NCI-H526 (cell line): ENCODE measurements around the gene NELFE.
"Not testable (repeated sequence)": the region's sequence is repeated elsewhere in the genome, so short reads cannot be mapped to it uniquely, and the experiment has no call there.

ENCODE experiments used
- DNase-seq, 2 experiments: peaks; one replicate each; lab custom pipeline; 2025; lab: John Stamatoyannopoulos, UW

NELFE gene

DNA sequence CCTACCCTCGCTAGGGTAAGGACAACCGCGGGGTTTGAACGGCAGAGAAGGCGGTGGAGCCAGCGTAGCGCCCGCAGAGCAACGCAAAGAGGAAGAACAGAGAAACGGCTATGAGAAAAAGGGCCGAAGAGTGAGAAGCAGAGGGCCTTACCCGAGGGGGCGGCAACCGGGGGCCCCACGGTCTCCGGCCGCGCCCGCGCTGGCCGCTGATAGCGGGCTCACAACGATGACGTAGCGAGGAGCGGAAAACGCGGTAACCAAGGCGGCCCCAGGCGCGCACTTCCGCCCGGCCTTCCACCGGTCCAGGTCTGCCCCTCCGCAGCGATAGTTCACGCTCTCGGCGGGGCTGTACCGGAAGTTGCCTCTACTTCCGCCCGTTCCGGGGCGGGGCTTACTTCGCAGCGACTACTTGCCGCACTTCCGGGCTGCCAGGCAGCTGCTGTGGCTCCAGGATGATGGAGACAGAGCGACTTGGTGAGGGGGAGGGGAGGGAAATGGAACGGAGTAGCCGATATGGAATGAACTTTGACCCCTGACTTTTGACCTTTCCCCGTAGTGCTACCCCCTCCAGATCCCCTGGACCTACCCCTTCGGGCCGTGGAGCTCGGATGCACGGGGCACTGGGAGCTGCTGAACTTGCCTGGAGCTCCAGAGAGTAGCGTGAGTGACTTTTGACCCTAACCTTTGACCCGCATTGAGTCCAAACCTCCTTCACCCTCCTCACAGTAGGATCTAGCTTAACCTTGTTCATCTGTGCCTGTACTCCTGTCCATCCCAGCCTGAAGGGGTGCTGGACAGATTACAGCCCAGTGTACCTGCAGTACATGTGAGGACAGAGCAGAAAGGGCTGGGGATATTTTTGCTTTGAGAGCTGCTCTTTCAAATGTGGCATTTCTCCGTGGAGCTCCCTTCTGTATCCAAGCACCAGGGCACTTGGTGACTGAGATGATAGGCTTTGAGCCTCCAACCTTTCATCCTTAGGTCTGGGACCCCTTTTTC, at the start of gene NELFE, which contains the start of gene SKIC2:
Gene NELFE (minus strand): TSS at position 231 of the 999 bp plus-strand sequence. CDS start 525 bp downstream, outside the sequence.
Gene SKIC2 (plus strand): TSS at position 435 of the 999 bp plus-strand sequence. CDS start 18 bp downstream, at position 453.
- peak; percentile 93 to 98 for DNase-seq

DNA sequence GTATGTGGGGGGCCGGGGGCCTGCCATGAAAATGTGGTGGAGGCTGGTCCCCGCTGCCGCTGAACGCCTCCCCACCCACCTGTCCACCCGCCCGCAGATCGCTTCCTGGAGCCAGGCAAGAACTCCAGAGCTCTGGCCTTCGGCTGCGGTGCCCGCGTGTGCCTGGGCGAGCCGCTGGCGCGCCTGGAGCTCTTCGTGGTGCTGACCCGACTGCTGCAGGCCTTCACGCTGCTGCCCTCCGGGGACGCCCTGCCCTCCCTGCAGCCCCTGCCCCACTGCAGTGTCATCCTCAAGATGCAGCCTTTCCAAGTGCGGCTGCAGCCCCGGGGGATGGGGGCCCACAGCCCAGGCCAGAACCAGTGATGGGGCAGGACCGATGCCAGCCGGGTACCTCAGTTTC, 49.3 kb upstream of the NELFE start:
- DNase-seq = not testable (repeated sequence)

GRCh38 chr6:32007086-32007485, 48.3 kb upstream of the NELFE start:
- not testable (repeated sequence) for DNase-seq

GRCh38 chr6:32005991-32006529, 47.3 kb upstream of the NELFE start:
- not testable (repeated sequence) for DNase-seq

GRCh38 chr6:32005538-32005880, 46.7 kb upstream of the NELFE start:
- not testable (repeated sequence) for DNase-seq

DNA sequence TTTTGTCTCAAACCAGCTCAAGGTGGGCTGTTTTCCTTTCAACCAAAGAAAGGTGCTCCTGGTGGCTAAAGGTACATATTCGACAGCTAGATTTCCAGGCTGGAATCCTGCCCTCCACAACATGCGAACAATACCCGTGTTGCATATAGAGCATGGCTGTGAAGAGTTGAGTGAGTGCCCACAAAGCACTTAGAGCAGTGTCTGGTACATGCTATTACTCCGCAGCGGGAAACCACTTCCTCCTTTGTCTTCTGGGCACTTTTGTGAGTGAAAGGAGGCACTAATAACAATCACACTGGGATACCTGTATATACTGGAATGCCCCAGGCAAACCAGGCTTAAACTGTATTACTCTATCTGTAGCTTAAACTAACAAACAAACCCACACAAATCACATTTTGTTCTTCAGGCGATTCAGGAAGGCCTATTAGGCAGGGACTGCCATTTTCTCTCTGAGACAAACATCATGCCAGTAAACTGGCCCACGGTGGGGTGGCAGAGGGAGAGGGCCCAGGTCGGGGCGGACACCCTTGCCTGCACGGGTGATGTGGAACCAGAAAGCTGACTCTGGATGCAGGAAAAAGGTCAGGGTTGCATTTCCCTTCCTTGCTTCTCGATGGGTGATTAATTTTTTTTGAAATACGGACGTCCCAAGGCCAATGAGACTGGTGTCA, 46.2 kb upstream of the NELFE start:
- not testable (repeated sequence) for DNase-seq

GRCh38 chr6:32004393-32004792, 45.6 kb upstream of the NELFE start:
- DNase-seq = not testable (repeated sequence)

- not testable (repeated sequence) for DNase-seq
These were observed 44.5 kb upstream of the NELFE start for GRCh38 chr6:32003301-32003700.

DNA sequence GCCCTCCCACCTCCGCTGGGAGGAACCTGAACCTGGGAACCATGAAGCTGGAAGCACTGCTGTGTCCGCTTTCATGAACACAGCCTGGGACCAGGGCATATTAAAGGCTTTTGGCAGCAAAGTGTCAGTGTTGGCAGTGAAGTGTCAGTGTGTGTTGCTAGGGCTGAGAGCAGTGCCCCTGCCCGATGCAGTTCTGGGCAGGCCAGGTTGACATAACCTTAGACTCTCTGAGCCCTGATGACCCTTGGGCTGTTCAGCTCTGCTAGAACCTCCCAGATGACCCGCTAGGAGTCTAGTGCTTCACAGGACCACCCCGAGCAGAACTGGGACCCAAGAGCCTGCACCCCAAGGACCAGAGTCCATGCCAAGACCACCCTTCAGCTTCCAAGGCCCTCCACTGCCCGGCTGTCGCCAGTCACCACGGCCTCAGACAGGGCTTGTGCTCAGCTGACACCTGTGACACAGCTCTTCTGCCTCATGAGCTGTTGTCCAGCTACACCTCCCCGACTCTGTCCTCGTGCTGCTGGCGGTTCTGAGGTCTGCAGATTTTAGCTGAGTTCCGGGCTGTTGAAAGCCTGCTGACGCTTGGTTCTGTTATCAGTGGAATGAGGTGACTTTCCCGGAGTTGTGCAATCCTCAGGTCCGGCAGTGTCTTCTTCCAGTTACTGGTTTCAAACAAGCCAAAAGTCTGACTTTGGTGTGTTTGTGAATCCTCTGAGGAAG, 43.9 kb upstream of the NELFE start:
- DNase-seq = not testable (repeated sequence)

GRCh38 chr6:31996385-31996784, 37.6 kb upstream of the NELFE start:
- DNase-seq = not testable (repeated sequence)

DNA sequence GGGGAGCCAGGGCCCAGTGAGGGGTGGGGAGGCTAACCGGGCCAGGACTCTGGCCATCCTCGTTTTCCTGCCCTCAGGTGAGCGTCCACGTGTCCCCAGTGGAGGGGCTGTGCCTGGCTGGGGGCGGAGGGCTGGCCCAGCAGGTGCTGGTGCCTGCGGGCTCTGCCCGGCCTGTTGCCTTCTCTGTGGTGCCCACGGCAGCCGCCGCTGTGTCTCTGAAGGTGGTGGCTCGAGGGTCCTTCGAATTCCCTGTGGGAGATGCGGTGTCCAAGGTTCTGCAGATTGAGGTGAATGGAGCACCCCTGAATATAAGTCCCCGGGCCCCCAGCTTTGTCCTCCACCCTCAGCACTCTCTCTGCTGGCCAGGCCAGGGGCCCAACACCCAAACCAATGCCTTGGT, 35.6 kb upstream of the NELFE start:
- DNase-seq = not testable (repeated sequence)

GRCh38 chr6:31989363-31989762, 30.6 kb upstream of the NELFE start:
- DNase-seq = not testable (repeated sequence)

GRCh38 chr6:31981744-31982143, 23.0 kb upstream of the NELFE start, which contains the start of gene C4A:
TSS of gene C4A (plus strand) at chr6:31982057. CDS start at chr6:31982108, 51 bp downstream.
- not testable (repeated sequence) for DNase-seq

GRCh38 chr6:31980998-31981397, 22.2 kb upstream of the NELFE start:
- DNase-seq = not testable (repeated sequence)

- not testable (repeated sequence) for DNase-seq
These were observed 21.6 kb upstream of the NELFE start for GRCh38 chr6:31980195-31980876.

DNA sequence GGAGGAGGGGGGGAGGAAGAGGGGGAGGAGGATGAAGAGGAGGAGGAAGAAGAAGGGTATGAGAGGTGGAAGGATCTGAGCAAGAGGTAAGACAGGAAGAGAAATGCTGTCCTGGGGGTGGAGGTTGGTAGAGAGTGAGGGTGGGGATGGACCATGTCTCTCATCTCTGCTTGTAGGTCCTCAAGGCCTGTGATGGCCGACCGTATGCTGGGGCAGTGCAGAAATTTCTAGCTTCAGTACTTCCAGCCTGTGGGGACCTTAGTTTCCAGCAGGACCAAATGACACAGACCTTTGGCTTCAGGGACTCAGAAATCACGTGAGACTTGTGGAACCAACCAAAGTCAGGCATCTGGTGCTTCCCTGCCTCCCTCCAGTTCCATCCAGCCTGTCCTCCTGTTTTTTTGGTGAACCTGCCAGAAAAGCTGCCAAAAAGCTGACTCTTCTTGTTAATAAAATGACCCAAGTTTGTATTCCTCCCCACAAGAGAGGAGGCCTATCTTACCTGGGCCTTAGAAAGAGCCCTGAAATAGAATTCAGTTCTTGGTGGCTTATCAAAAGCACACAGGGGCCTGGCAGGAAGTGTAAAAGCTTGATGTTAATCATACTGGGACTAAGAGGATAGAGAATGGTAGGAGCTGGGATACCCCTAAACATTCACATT, 20.6 kb upstream of the NELFE start:
- DNase-seq = no peak

DNA sequence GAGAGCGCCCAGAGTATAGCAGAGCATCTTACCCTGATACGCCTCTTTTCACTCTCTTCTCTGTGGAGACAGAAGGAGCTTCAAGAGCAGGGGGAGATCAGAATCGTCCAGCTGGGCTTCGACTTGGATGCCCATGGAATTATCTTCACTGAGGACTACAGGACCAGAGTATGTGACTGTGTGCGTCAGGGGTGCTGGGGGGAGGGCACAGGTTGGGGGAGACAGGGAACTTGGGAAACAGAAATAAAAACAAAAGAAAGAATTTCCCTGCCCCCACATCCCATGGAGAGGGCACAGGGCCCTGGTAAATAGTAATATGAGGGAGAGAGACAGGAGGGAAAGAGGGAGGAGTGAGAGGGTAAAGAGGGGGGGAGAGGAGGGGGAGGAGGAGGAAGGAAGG, 20.1 kb upstream of the NELFE start:
- no peak for DNase-seq

GRCh38 chr6:31977816-31978431, 19.2 kb upstream of the NELFE start:
- no peak for DNase-seq

DNA sequence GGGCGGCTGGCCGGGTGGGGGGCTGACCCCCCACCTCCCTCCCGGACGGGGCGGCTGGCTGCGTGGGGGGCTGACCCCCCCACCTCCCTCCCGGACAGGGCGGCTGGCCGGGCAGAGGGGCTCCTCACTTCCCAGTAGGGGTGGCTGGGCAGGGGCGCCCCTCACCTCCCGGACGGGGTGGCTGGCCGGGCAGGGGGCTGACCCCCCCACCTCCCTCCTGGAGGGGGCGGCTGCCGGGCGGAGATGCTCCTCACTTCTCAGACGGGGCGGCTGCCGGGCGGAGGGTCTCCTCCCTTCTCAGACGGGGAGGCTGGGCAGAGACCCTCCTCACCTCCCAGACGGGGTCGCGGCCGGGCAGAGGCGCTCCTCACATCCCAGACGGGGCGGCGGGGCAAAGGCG, 17.3 kb upstream of the NELFE start:
- not testable (repeated sequence) for DNase-seq
